SKM-1 treated with dmso at 0.1 percent for 144 hours (cell line): ENCODE measurements around the gene C6orf136.

ENCODE experiments used
- DNase-seq: peaks from one replicate; lab custom pipeline; 2025; ENCODE audit not compliant: unreplicated experiment; lab: John Stamatoyannopoulos, UW

Gene C6orf136

GRCh38 chr6:30646450-30647241 lies at the start of gene C6orf136:
TSS of gene C6orf136 (plus strand) at chr6:30647133. CDS start at chr6:30647232, 99 bp downstream.
- DNase-seq = peak; percentile 90

GRCh38 chr6:30597315-30598144 lies 49.4 kb upstream of the C6orf136 start:
- DNase-seq = peak; percentile 56

- no peak for DNase-seq
Measured at GRCh38 chr6:30598912-30599624, 47.9 kb upstream of the C6orf136 start.

GRCh38 chr6:30599625-30600324 lies 47.2 kb upstream of the C6orf136 start:
- DNase-seq = no peak

DNA sequence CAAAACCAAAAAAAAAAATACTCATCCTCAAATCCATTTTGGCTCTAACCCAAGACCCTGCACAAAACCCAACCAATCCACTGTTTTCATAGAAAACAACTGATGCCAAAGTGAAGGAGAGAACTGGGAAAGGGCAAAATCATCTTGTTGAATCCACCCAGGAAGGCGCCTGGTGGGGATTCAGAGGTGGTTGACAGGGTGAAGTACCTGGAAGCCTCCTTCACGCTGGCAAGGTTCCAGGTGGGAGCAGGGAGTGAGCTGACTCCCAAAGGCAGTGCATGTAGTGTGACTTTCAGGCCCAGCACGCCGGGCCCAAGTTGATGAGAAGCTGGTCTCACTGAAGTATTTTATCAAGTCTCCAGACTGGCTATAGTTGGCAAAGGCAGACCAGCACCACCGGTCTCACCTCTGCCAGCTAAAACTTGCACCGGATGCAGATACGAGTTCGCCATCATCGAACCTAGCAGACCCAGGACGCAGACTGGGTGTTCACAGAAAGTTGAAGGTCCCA lies 46.4 kb upstream of the C6orf136 start:
- no peak for DNase-seq

DNA sequence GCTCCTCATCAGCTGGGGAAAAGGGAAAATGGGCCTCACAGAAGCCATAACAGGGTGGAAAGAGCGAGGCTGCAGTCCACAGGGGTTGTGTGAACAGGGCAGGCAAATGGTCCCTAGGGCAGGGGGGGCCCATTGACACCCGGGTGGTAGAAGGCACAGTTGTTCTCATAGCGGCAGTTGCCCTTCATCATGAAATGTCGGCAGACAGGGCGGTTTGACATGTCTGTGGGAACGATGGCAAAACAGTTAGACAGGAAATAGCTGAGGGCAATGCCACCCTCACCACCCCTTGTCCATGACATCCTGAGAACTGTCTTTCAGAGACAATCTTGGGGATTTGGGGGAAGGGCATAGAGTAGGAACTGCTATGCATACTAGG lies 45.5 kb upstream of the C6orf136 start:
- no peak for DNase-seq

GRCh38 chr6:30601815-30602641 lies 44.9 kb upstream of the C6orf136 start:
- DNase-seq = no peak

GRCh38 chr6:30603961-30604360 lies 43.0 kb upstream of the C6orf136 start:
- no peak for DNase-seq

GRCh38 chr6:30610065-30610464 lies 36.9 kb upstream of the C6orf136 start:
- no peak for DNase-seq

GRCh38 chr6:30611150-30611855 lies 35.6 kb upstream of the C6orf136 start:
- DNase-seq = no peak

- no peak for DNase-seq
Measured at GRCh38 chr6:30611856-30612194, 35.1 kb upstream of the C6orf136 start.

GRCh38 chr6:30612213-30612612 lies 34.7 kb upstream of the C6orf136 start:
- no peak for DNase-seq

DNA sequence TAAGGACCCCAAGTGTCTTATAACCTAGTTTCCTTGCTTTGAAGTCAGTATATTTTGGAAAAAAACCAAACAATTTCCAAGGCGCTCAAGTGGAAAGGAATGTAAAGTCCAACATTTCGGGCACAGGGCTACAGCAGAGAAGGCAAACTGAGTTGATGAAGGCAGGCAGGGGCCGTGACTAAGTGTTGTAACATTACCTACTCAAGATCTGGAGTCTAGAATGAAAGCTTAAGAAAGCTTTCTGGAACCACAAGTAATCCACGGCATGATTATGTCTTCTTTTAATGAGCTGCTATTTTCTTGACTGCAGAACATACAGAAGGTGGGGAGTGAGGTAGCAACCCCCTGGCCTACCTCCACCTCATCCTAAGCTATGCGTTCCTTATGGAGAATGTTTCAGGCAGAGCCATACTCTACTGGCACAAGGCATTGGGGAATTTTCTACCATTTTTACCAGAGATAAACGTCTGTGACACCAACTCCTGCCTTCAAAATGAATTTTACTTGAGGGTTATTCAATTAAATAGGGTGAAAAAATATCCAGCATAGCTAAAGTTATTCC lies 34.2 kb upstream of the C6orf136 start:
- no peak for DNase-seq

- DNase-seq = no peak
Measured at GRCh38 chr6:30613251-30614043, 33.5 kb upstream of the C6orf136 start.

GRCh38 chr6:30614044-30614842 lies 32.7 kb upstream of the C6orf136 start:
- DNase-seq = no peak

DNA sequence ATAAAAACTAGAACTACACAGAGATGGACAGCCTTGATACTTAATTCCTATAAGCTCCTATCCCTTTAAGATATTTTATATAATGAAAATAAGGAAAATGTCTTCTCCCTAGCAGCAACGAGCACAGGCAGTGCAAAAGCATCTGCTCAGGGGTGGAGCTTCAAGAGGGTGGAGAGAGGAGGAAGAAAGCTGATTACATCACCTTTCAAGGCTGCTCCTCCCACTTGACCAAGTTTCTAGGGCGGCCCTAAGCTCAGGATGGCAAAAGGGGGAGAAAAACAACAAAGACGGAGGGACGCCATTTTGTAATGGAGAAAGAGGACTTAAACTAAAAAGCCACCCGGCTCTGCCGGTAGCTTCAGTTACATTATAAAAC lies 32.1 kb upstream of the C6orf136 start:
- DNase-seq = peak; percentile 98

DNA sequence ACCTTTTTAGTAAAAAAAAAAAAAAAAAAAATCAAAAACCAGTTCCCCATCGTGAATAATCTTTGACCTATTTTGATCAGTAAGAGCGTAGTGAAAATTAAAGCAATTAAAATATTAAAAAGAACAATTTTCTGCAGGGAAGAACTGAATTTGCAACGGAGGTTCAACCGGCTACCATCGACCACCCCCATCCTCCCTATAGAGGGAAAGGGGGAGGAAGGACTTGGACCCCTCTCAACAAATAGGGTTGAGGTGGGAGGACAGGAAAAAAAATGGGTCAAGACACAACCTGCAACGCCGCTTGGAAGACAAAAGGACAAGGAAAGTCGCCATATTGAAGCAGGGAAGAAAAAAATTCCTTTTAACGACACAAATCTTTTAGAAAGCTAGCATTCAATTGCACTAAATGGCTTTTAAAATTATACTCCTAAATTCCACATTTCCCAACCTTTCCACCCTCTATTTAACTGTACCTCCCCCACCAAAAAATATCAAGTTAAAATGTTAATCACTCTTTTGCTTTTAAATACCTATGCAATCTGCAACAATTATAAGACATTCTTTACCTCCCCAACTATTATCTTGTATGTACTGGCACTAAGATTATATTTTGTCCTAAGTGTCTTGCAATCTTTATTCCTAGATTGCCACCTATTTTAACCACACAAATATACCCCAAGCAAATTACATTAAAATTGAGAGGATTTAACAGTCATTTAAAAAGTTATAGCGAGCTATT lies 31.5 kb upstream of the C6orf136 start:
- peak; percentile 50 for DNase-seq
